GM19351 (cell line): Measurements from ENCODE around the gene DLX4.

ENCODE experiments used
- ATAC-seq: cut with Tn5 transposase; IDR thresholded peaks from one replicate; pipeline ENCODE4 v1.9.1; 2021; ENCODE audit warnings: mild to moderate bottlenecking, moderate library complexity; ENCODE audit not compliant: unreplicated experiment

The DLX4 gene

DNA sequence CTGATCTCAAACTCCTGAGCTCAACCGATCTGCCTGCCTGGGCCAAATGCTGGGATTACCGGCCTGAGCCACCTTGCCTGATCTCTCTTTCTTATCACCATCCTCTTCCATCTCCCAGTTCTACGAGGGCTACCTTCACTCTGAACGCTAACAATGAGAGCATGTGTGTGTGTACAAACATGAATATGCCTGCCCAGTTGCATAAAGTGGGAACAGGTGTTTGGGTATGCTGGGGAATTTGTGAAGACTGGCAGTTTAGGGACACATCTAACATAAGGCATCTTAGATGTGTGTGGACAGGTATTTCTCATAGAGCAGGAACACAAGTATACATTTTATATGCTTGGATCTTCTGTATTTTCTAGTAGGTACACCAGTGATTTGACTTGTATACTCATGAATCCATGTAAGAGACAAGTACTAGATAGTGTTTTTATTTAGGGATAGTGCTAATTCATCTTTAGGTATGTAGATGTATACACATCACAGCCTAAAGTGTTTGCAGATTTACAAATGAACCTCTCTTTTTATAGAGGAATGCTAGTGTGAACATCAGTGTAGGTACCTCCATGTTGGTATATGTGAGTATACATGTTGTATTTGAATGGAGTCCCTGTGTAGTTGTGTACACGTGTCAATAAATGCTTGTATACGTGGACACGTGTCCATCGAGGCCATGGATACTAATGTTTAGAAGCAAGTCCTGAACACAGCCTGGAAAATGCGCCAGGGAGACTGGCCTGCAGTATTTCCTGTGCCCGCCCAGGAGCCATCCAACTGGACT, 1.2 kb upstream of the DLX4 start:
- no peak for ATAC-seq

GRCh38 chr17:49968405-49969133, 421 bp upstream of the DLX4 start:
- ATAC-seq = peak; percentile 65

GRCh38 chr17:49969795-49970389, 902 bp downstream of the DLX4 start:
- no peak for ATAC-seq

DNA sequence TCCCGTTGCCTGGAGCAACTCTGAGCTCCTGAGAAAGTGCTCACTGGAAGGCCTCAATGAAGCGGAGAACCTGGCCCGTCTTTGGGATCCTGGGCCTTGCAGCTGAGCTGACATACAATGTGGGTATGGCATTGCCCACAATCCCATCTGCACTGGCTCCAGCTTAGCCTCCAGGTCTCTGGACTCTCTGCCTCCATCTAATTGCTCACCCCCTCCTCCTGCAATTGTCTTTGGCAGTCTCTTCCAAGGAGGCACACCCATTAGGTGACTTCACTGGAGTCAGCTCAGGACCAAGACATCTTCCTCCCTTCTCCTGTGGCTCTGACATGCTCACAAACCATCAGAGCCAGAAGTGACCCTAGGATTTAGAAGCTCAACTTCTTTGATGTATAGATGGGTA, 1.5 kb downstream of the DLX4 start:
- ATAC-seq = no peak

DNA sequence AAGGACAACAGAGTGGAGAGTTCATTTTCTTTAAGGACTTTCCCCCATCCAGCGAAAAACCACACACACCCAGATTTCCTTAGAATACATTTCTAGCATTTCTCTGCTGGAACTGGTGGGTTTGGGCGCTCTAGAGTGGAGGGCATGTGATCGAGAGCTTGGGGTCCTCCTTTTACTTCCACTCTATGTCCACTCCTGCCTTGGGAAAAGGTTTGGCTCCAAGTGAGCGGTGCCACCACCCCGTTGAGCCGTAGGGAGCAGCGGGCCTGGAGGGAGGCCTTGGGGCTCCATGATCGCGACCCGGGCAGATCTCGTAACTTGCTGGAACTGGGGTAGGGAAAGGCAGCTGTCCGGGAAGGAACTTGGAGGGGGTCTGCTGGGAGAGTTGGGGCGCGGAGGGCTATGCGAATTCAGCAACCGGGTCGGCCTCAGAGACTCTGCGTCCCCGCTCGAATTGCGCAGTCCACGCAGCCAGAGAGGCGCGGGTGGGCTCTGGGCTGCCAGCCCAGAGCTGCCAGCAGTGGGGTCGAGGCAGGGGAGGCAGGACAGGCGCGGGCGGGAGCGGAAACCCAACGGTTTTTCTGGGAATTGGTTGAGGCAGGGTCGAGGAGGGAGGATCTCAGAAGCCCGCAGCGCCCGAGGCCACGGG, 2.3 kb downstream of the DLX4 start:
- no peak for ATAC-seq

DNA sequence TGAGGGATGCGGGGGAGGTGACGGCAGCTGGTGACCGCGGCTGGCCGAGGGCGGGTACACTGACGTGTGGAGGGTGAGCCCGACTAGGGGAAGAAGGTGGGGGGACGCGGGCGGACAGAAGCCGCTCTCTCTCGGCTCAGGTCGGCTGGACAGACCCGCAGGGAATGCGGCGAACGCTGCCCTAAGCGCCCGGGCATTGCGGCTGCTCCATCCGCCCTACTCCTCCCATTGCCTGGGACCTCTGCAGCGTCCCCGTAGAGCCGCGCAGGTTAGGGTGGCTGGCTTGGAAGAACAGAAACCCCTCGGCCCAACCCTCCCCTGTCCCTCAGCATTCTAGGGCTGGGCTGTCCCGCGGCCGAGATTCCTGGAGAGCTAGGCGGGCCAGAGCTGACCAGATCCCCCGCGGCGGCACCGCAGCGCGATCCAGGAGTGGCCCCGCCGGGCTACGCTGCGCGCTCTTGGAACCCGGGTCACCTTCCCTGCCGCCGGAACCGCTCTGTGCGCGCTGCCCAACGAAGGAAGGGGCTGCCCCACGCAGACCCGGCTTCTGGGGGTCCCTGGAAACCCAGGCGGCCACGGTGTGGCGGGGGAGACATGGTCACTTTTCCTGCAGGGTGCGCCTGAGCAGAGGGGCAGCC, 3.0 kb downstream of the DLX4 start:
- no peak for ATAC-seq

DNA sequence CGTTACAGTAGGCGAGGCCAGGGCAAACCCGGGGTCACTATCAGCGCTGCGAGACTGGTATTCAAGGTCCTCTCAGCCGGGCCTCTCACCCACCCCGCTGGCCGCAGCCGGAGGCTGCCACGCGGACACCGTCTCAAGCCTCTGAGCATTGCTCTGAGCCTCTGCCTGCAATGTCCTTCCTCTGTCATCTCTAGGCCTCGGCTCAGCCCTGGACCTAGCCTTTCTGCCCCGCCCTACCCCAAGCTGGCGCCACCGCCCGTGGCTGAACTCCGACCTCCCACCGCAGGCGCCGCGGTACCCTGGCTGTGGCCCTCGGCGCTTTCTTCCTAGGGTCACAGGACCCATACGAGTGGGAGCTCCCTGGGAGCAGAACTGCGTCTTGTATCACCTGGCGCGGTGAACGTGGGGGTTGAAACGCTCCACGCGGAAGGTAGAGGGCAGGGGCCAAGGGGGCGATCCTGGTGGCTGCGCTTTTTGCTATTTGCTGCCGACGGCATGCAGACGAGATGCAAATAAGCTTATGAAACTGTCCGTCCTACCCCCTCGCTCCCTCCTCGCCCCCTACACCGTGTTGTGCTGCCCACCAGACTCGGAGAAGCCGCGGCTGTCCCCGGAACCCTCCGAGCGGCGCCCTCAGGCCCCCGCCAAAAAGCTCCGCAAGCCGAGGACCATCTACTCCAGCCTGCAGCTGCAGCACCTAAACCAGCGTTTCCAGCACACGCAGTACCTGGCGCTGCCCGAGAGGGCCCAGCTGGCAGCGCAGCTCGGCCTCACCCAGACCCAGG, 3.7 kb downstream of the DLX4 start:
- no peak for ATAC-seq

DNA sequence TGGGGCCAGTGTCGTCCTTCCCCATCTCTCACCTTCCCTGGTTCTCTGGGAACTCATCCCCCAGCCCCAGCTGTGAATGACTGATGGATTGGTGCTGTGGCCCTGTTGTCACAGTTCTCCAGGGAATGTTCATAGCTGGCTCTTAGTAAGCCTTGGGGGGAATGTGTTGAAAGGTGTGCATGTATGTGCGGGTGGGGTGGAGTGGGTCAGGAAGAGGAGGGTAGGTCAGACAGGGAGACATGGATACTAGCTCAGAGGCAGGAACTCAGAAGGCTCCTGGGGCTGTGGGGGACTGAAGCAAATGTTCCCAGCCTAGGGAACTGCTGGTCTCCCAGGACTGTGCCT, 4.3 kb downstream of the DLX4 start:
- no peak for ATAC-seq

- ATAC-seq = no peak
These were observed 6.5 kb downstream of the DLX4 start for GRCh38 chr17:49975531-49975930.

GRCh38 chr17:49976163-49976827, 7.3 kb downstream of the DLX4 start:
- no peak for ATAC-seq

DNA sequence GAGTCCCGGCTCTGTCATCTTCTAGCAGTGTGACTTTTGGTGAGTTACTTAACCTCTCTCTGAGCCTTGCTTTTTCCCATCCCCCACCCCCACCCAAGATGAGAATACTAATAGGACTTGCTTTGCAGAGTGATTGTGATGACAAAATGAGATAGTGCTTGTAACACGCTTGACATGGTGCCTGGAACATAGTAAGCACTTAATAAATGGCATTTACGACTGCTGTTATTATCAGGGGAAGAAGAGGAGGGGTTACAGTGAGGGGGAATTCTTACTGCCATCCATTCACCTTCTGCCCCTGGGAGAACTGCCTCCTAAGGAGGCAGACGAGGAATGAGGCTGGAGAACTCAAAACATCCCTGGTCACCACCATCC, 7.8 kb downstream of the DLX4 start:
- ATAC-seq = no peak

- no peak for ATAC-seq
These were observed 8.7 kb downstream of the DLX4 start for GRCh38 chr17:49977463-49978389.

- ATAC-seq = no peak
These were observed 9.5 kb downstream of the DLX4 start for GRCh38 chr17:49978501-49978900.

- ATAC-seq = no peak
These were observed 10.9 kb downstream of the DLX4 start for GRCh38 chr17:49979748-49980479.

- no peak for ATAC-seq
These were observed 11.8 kb downstream of the DLX4 start for GRCh38 chr17:49980703-49981197.

GRCh38 chr17:49984283-49984682, 15.3 kb downstream of the DLX4 start:
- ATAC-seq = no peak

DNA sequence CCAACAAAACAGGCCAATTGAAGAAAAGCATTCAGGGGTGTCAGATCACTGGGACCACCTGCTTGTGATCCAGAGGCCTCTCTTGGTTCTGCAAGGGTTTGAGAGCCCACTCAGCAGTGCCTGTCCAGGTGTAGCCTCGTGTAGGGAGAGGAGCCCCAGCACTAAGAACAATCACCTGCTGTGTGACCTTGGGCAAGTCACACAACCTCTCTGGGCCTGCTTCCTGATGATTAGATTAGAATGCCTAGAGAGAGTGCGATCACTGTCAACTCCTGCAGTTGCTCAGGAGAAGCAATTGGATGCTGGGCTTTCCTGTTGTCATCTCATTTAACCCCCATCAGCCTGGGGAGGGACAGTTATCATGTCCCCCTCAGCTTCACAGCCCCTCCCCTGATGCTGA, 15.8 kb downstream of the DLX4 start:
- ATAC-seq = no peak
